HEK293 (cell line): ENCODE measurements around the gene ETV4.

Experiments used
- CTCF ChIA-PET: fragments of 350-600 bp; formaldehyde crosslinking; extraction: SDS; loops from one replicate; lab custom pipeline; 2021; ENCODE audit warnings: antibody characterized with exemption; lab: Yijun Ruan, JAX
- POLR2A ChIA-PET: fragments of 300-600 bp; formaldehyde crosslinking; extraction: SDS; loops from one replicate; lab custom pipeline; 2020; ENCODE audit warnings: antibody characterized with exemption, inconsistent platforms; lab: Yijun Ruan, JAX
- H3K27ac ChIP-seq: fragments of 200-500 bp; sonication (Bioruptor generic); 2 replicates; pipeline ENCODE4 v1.5.1; 2014; ENCODE audit warnings: low read depth, low read length, control low read depth, inconsistent platforms; ENCODE audit errors: extremely low read depth
- H3K36me3 ChIP-seq, 2 experiments: fragments of 200-500 bp in 1 of 2; sonication (Bioruptor generic) in 1 of 2; 1 replicate in 1 of 2; 2 replicates in 1 of 2; pipeline ENCODE4 v1.5.1; 2014 to 2017; ENCODE audit warnings: inconsistent platforms in 2 of 2, low read length in 2 of 2; ENCODE audit not compliant: control insufficient read depth in 2 of 2, insufficient read depth in 1 of 2
- H3K4me1 ChIP-seq: fragments of 200-500 bp; sonication (Bioruptor generic); 2 replicates; pipeline ENCODE4 v1.5.1; 2014; ENCODE audit warnings: mild to moderate bottlenecking, low read length, inconsistent platforms; ENCODE audit not compliant: control insufficient read depth, insufficient read depth
- H3K4me3 ChIP-seq: 2 replicates; pipeline ENCODE4 v1.5.1; 2011; ENCODE audit warnings: low read depth, mild to moderate bottlenecking, control low read depth, low read length, moderate library complexity
- H3K9me3 ChIP-seq: fragments of 200-500 bp; sonication (Bioruptor generic); 2 replicates; pipeline ENCODE4 v1.5.1; 2014; ENCODE audit warnings: low read depth, low read length, inconsistent platforms; ENCODE audit not compliant: control insufficient read depth, insufficient read depth
- GLIS1 ChIP-seq: fragments of 450-650 bp; formaldehyde crosslinking; IDR thresholded peaks from 2 replicates; pipeline ENCODE4 v1.5.1; 2016; ENCODE audit warnings: missing biosample characterization, missing genetic modification characterization
- HOXD13 ChIP-seq: sonication (generic); formaldehyde crosslinking; IDR thresholded peaks from 2 replicates; pipeline ENCODE4 v1.8.0; 2022; ENCODE audit warnings: missing genetic modification reagents, borderline replicate concordance
- IKZF3 ChIP-seq: fragments of 450-650 bp; IDR thresholded peaks from 2 replicates; pipeline ENCODE4 v1.5.0; 2018; ENCODE audit warnings: missing biosample characterization, mild to moderate bottlenecking, missing genetic modification characterization, moderate library complexity
- PBX3 ChIP-seq: sonication (generic); formaldehyde crosslinking; IDR thresholded peaks from 2 replicates; pipeline ENCODE4 v1.8.1; 2022; ENCODE audit warnings: mild to moderate bottlenecking, moderate library complexity, missing genetic modification reagents
- REPIN1 ChIP-seq: fragments of 450-650 bp; formaldehyde crosslinking; IDR thresholded peaks from 2 replicates; pipeline ENCODE4 v1.5.1; 2017; ENCODE audit warnings: missing biosample characterization, missing genetic modification characterization, low read depth
- YY1 ChIP-seq: fragments of 450-650 bp; formaldehyde crosslinking; IDR thresholded peaks from 2 replicates; pipeline ENCODE4 v1.5.1; 2018; ENCODE audit warnings: missing biosample characterization, missing genetic modification characterization
- ZBTB11 ChIP-seq: fragments of 450-650 bp; formaldehyde crosslinking; conservative IDR thresholded peaks from 2 replicates; pipeline ENCODE4 v1.5.1; 2016; ENCODE audit warnings: low read depth, missing biosample characterization, missing genetic modification characterization
- ZBTB20 ChIP-seq: fragments of 450-650 bp; formaldehyde crosslinking; IDR thresholded peaks from 2 replicates; pipeline ENCODE4 v1.5.1; 2016; ENCODE audit warnings: missing biosample characterization, missing genetic modification characterization
- ZBTB21 ChIP-seq: fragments of 450-650 bp; formaldehyde crosslinking; IDR thresholded peaks from 2 replicates; pipeline ENCODE4 v1.5.1; 2017; ENCODE audit warnings: missing biosample characterization, missing genetic modification characterization
- ZEB2 ChIP-seq: fragments of 450-650 bp; formaldehyde crosslinking; IDR thresholded peaks from 2 replicates; pipeline ENCODE4 v1.5.1; 2016; ENCODE audit warnings: missing biosample characterization, missing genetic modification characterization
- ZNF138 ChIP-seq: fragments of 450-650 bp; formaldehyde crosslinking; IDR thresholded peaks from 2 replicates; pipeline ENCODE4 v1.5.1; 2016; ENCODE audit warnings: missing biosample characterization, missing genetic modification characterization, borderline replicate concordance
- ZNF23 ChIP-seq: fragments of 450-650 bp; formaldehyde crosslinking; IDR thresholded peaks from 2 replicates; pipeline ENCODE4 v1.5.1; 2016; ENCODE audit warnings: missing biosample characterization, missing genetic modification characterization, borderline replicate concordance
- ZNF274 ChIP-seq, 2 experiments: fragments of 200-500 bp in 1 of 2; fragments of 450-650 bp in 1 of 2; sonication (Bioruptor generic) in 1 of 2; formaldehyde crosslinking in 1 of 2; IDR thresholded peaks; 2 replicates each; pipeline versions ENCODE4 v1.5.1 to v1.6.1; 2014 to 2016; ENCODE audit warnings: borderline replicate concordance in 1 of 2, inconsistent platforms in 1 of 2, low read length in 1 of 2, missing biosample characterization in 1 of 2, missing genetic modification characterization in 1 of 2
- ZNF324 ChIP-seq: fragments of 450-650 bp; formaldehyde crosslinking; IDR thresholded peaks from 2 replicates; pipeline ENCODE4 v1.5.1; 2016; ENCODE audit warnings: missing biosample characterization, missing genetic modification characterization
- ZNF426 ChIP-seq: fragments of 450-650 bp; formaldehyde crosslinking; IDR thresholded peaks from 2 replicates; pipeline ENCODE4 v1.5.1; 2017; ENCODE audit warnings: missing biosample characterization, missing genetic modification characterization, mild to moderate bottlenecking, inconsistent platforms, moderate library complexity
- ZNF488 ChIP-seq: fragments of 450-650 bp; formaldehyde crosslinking; IDR thresholded peaks from 2 replicates; pipeline ENCODE4 v1.5.1; 2016; ENCODE audit warnings: missing biosample characterization, missing genetic modification characterization
- ZNF529 ChIP-seq: fragments of 450-650 bp; formaldehyde crosslinking; IDR thresholded peaks from 2 replicates; pipeline ENCODE4 v1.5.1; 2017; ENCODE audit warnings: missing genetic modification characterization, missing biosample characterization; ENCODE audit not compliant: insufficient replicate concordance
- ZNF548 ChIP-seq: fragments of 450-650 bp; formaldehyde crosslinking; IDR thresholded peaks from 2 replicates; pipeline ENCODE4 v1.5.1; 2016; ENCODE audit warnings: missing biosample characterization, missing genetic modification characterization
- ZNF626 ChIP-seq: fragments of 450-650 bp; sonication (Bioruptor Pico); formaldehyde crosslinking; IDR thresholded peaks from 2 replicates; pipeline ENCODE4 v1.5.1; 2018; ENCODE audit warnings: missing biosample characterization, missing genetic modification characterization, inconsistent platforms
- ZNF658 ChIP-seq: fragments of 450-650 bp; formaldehyde crosslinking; IDR thresholded peaks from 2 replicates; pipeline ENCODE4; 2016; ENCODE audit warnings: missing biosample characterization, missing genetic modification characterization
- ZNF707 ChIP-seq: fragments of 450-650 bp; formaldehyde crosslinking; IDR thresholded peaks from 2 replicates; pipeline ENCODE4 v1.5.1; 2016; ENCODE audit warnings: missing biosample characterization, missing genetic modification characterization
- TF ChIP-seq, protein P1 (sequence below): fragments of 450-650 bp; formaldehyde crosslinking; IDR thresholded peaks from 2 replicates; pipeline ENCODE4 v1.5.1; 2017; ENCODE audit warnings: missing biosample characterization, missing genetic modification characterization
- TF ChIP-seq, protein P2 (sequence below): fragments of 450-650 bp; formaldehyde crosslinking; IDR thresholded peaks from 2 replicates; pipeline ENCODE4 v1.5.1; 2017; ENCODE audit warnings: missing biosample characterization, missing genetic modification characterization

The ETV4 gene

GRCh38 chr17:43536236-43536992 lies 9.7 kb downstream of the ETV4 start (continued):
- TF ChIP-seq ZEB2 (tag by site-specific recombination) (peak; percentile 65), GLIS1 (tag by site-specific recombination) (0 out of 2 replicates have a peak, but pooled peaks have one; percentile 4)
- TF ChIP-seq, all 188 proteins: peak for 15

- Histone ChIP-seq H3K9me3 (no peaks in the 10 kb centered on the region), H3K36me3 (no peaks in the 10 kb centered on the region), H3K4me3 (no peak overlapping the region), H3K4me1 (peaks cover 26% of the 10 kb centered on the region), H3K27ac (no peak overlapping the region)
- TF ChIP-seq, protein P1, sequence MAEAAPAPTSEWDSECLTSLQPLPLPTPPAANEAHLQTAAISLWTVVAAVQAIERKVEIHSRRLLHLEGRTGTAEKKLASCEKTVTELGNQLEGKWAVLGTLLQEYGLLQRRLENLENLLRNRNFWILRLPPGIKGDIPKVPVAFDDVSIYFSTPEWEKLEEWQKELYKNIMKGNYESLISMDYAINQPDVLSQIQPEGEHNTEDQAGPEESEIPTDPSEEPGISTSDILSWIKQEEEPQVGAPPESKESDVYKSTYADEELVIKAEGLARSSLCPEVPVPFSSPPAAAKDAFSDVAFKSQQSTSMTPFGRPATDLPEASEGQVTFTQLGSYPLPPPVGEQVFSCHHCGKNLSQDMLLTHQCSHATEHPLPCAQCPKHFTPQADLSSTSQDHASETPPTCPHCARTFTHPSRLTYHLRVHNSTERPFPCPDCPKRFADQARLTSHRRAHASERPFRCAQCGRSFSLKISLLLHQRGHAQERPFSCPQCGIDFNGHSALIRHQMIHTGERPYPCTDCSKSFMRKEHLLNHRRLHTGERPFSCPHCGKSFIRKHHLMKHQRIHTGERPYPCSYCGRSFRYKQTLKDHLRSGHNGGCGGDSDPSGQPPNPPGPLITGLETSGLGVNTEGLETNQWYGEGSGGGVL: no peak
- TF ChIP-seq ZNF658 (no peak), IKZF3 (tag by site-specific recombination) (no peak), ZNF274 (IDR thresholded peaks at IDR 0.05; ENCODE audit: low read length) (no peak), ZNF274 (tag by site-specific recombination; IDR thresholded peaks at IDR 0.05; ENCODE audit: borderline replicate concordance) (no peak)
- ChIA-PET CTCF (no interaction called here), POLR2A (no interaction called here)
These were observed 11.2 kb downstream of the ETV4 start for GRCh38 chr17:43534909-43535308.

DNA sequence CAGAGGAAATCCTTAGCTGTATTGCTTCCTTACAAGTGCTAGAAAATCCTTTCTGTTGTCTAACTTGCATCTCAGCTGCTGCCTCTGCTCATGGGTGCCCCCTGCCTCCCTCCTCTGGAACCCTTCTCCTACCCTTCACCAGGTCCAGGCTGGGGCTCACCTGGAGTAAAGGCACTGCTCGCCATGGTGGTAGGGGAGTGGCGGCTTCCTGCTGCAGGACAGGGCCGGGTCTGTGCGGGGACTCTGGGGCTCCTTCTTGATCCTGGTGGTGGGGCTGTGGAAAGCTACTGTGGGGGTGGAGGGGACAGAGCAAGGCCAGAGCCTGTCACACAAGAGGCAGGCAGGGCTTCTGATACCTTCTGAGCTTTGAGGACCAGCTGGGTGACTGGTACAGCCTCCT lies 12.4 kb downstream of the ETV4 start:
- H3K4me3 ChIP-seq: no peak overlapping the region
- peaks cover 28% of the 10 kb centered on the region for H3K4me1 ChIP-seq
- no peaks in the 10 kb centered on the region for H3K9me3 ChIP-seq
- H3K36me3 ChIP-seq: no peaks in the 10 kb centered on the region
- H3K27ac ChIP-seq: no peak overlapping the region
- POLR2A ChIA-PET: no interaction called here
- CTCF ChIA-PET: interaction anchor here (0.9 to 1.5 kb wide), 3 partner anchors 10 to 50 kb away, joined by 3 to 4 read pairs (median 3); partner anchors contain the start of gene DHX8
- TF ChIP-seq ZNF23 (tag by site-specific recombination): no peak
- TF ChIP-seq ZNF548: no peak
- no peak for TF ChIP-seq ZNF138
- TF ChIP-seq ZNF529 (tag by site-specific recombination): no peak
- TF ChIP-seq YY1 (tag by site-specific recombination): no peak
- TF ChIP-seq ZNF426 (tag by site-specific recombination): no peak
- no peak for TF ChIP-seq ZNF707 (tag by site-specific recombination)
- no peak for TF ChIP-seq ZBTB21 (tag by site-specific recombination)
- TF ChIP-seq PBX3 (CRISPR knock-in tag): no peak
- no peak for TF ChIP-seq ZNF324 (tag by site-specific recombination)
- no peak for TF ChIP-seq ZBTB20 (tag by site-specific recombination)
- TF ChIP-seq ZNF488 (tag by site-specific recombination): no peak
- no peak for TF ChIP-seq REPIN1 (tag by site-specific recombination)
- TF ChIP-seq ZNF658: no peak
- no peak for TF ChIP-seq ZBTB11 (tag by site-specific recombination)
- no peak for TF ChIP-seq HOXD13
- TF ChIP-seq ZNF626: no peak
- TF ChIP-seq, protein P2, sequence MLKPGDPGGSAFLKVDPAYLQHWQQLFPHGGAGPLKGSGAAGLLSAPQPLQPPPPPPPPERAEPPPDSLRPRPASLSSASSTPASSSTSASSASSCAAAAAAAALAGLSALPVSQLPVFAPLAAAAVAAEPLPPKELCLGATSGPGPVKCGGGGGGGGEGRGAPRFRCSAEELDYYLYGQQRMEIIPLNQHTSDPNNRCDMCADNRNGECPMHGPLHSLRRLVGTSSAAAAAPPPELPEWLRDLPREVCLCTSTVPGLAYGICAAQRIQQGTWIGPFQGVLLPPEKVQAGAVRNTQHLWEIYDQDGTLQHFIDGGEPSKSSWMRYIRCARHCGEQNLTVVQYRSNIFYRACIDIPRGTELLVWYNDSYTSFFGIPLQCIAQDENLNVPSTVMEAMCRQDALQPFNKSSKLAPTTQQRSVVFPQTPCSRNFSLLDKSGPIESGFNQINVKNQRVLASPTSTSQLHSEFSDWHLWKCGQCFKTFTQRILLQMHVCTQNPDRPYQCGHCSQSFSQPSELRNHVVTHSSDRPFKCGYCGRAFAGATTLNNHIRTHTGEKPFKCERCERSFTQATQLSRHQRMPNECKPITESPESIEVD (tag by site-specific recombination): no peak
- TF ChIP-seq, all 188 proteins: peak for 0
